DMS79 (cell line): ENCODE results near the gene FOXL3.
"Not testable (repeated sequence)": the region's sequence is repeated elsewhere in the genome, so short reads cannot be mapped to it uniquely, and the experiment has no call there.

Source experiments
- DNase-seq: peaks from one replicate; lab custom pipeline; 2025; lab: John Stamatoyannopoulos, UW

The FOXL3 gene

GRCh38 chr7:289756-290553, at the start of gene FOXL3:
TSS of gene FOXL3 (plus strand) at chr7:290170. CDS start at chr7:290170, 0 bp downstream.
- no peak for DNase-seq

- no peak for DNase-seq
Measured at GRCh38 chr7:240887-241421, 49.0 kb upstream of the FOXL3 start.

- no peak for DNase-seq
Measured at GRCh38 chr7:241513-241912, 48.5 kb upstream of the FOXL3 start.

- not testable (repeated sequence) for DNase-seq
Measured at GRCh38 chr7:242826-243579, 47.0 kb upstream of the FOXL3 start.

GRCh38 chr7:243580-243978, 46.4 kb upstream of the FOXL3 start:
- DNase-seq = not testable (repeated sequence)

- no peak for DNase-seq
Measured at GRCh38 chr7:244974-245373, 45.0 kb upstream of the FOXL3 start.

- no peak for DNase-seq
Measured at GRCh38 chr7:245574-246295, 44.2 kb upstream of the FOXL3 start.

GRCh38 chr7:246451-246850, 43.5 kb upstream of the FOXL3 start:
- no peak for DNase-seq

GRCh38 chr7:247181-247580, 42.8 kb upstream of the FOXL3 start:
- DNase-seq = no peak

GRCh38 chr7:247636-248035, 42.3 kb upstream of the FOXL3 start:
- no peak for DNase-seq

GRCh38 chr7:248732-249435, 41.1 kb upstream of the FOXL3 start:
- DNase-seq = no peak

GRCh38 chr7:249989-250388, 40.0 kb upstream of the FOXL3 start:
- no peak for DNase-seq

- DNase-seq = no peak
Measured at GRCh38 chr7:250523-250922, 39.4 kb upstream of the FOXL3 start.

- DNase-seq = no peak
Measured at GRCh38 chr7:251005-251404, 39.0 kb upstream of the FOXL3 start.

GRCh38 chr7:251446-252175, 38.4 kb upstream of the FOXL3 start:
- DNase-seq = no peak

GRCh38 chr7:252216-252965, 37.6 kb upstream of the FOXL3 start:
- DNase-seq = no peak

- DNase-seq = no peak
Measured at GRCh38 chr7:252981-253380, 37.0 kb upstream of the FOXL3 start.

GRCh38 chr7:253581-254336, 36.2 kb upstream of the FOXL3 start:
- DNase-seq = no peak

GRCh38 chr7:254337-255037, 35.5 kb upstream of the FOXL3 start:
- no peak for DNase-seq
